GM10266 (cell line): ENCODE measurements around the gene HMGB2.
A peak's percentile ranks its signal among the peaks of the same experiment; 100 is the strongest.

Experiments used
- DNase-seq: peaks from one replicate; pipeline ENCODE4 v3.0.0; 2012; ENCODE audit errors: extremely low spot score
- TF ChIP-seq, protein P1 (sequence below): IDR thresholded peaks from 2 replicates; pipeline ENCODE4 v1.5.1; 2012; ENCODE audit warnings: mild to moderate bottlenecking, low read depth; ENCODE audit not compliant: control insufficient read depth, insufficient read depth; ENCODE audit errors: missing control alignments

The HMGB2 gene

DNA sequence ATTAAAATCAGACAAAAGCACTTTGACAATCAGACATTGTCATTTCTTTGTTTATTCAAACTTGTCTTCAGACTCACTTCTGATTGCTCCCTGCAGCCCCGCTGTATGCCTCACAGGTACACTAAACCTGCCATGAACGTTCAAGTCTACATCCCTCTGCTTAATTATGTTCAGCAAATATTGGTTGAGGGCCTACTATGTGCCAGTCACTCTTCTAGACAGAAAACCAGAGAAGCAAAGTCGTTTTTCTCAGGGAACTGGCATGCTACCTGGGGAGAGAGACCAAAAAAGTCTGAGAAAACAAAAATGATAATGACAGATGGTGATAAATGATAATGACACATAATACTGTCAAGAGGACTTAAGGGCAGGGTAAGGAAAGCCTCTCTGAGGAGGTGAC is 19.4 kb downstream of the HMGB2 start:
- TF ChIP-seq, protein P1, sequence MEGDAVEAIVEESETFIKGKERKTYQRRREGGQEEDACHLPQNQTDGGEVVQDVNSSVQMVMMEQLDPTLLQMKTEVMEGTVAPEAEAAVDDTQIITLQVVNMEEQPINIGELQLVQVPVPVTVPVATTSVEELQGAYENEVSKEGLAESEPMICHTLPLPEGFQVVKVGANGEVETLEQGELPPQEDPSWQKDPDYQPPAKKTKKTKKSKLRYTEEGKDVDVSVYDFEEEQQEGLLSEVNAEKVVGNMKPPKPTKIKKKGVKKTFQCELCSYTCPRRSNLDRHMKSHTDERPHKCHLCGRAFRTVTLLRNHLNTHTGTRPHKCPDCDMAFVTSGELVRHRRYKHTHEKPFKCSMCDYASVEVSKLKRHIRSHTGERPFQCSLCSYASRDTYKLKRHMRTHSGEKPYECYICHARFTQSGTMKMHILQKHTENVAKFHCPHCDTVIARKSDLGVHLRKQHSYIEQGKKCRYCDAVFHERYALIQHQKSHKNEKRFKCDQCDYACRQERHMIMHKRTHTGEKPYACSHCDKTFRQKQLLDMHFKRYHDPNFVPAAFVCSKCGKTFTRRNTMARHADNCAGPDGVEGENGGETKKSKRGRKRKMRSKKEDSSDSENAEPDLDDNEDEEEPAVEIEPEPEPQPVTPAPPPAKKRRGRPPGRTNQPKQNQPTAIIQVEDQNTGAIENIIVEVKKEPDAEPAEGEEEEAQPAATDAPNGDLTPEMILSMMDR: no peak
- DNase-seq: no peak

DNA sequence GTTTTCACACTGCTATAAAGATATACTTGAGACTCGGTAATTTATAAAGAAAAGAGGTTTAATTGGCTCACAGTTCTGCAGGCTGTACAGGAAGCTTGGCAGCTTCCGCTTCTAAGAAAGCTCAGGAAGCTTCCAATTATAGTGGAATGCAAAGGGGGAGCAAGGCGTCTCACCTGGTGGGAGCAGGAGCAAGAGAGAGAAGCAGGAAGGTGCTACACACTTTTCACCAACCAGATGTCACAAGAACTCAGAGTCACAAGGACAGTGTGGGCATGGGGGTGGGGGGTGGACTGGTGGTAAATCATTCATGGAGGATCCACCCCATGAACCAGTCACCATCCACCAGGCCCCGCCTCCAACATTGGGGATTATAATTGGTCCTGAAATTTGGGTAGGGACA is 22.8 kb downstream of the HMGB2 start:
- DNase-seq: no peak
- TF ChIP-seq, protein P1: no peak

GRCh38 chr4:173307778-173308177 is 26.4 kb downstream of the HMGB2 start:
- DNase-seq: no peak
- TF ChIP-seq, protein P1: no peak

DNA sequence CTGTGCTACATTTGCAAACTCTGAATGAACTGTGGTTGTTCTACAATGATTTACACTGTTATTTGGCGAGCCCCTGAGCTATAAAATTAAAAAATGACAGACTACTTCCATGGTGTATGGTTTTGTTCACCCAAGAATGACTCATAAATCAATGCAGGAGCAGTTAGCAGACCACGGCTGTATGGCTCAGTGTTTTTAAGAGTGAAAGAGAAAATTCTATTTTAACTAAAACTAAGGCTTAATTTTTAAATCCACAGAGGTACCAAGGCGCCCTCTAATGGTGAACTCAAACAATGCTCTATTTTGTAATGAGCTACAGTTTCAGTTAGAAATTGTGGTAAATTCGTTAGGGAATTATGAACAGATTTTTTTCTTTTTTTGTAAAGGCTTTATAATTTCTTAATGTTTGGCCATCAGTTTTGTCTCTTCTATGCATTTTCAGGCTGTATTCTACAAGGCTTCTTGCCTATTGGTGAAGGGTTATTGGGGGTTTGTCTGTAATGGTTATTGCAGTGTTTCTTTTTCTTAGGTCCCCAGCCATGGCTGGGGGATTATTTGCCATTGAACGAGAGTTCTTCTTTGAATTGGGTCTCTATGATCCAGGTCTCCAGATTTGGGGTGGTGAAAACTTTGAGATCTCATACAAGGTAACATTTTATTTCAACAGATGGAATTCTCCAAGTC is 32.5 kb downstream of the HMGB2 start:
- TF ChIP-seq, protein P1: peak; percentile 53
- peak; percentile 17 for DNase-seq

DNA sequence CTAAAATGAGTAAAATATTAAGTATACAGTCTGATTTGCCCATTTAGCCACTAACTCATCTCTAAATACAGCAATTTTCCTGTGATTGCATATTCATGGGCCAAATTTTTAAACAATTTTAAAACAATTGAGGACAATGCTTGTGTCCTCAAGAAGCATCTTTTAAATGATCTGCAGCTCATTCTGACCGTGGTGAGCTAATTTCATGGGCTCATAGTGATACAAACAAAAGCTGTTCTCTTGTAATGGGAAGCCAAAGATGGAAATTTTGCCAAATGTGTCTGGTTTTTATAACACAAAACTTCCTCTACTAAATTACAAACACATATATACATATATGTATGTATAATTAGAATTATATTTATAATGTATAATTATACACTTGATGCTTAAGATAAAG is 39.7 kb downstream of the HMGB2 start:
- TF ChIP-seq, protein P1: no peak

GRCh38 chr4:173293663-173294062 is 40.5 kb downstream of the HMGB2 start:
- TF ChIP-seq, protein P1: no peak
- no peak for DNase-seq

More for the DNA sequence above, 39.7 kb downstream of the HMGB2 start:
- DNase-seq: no peak

DNA sequence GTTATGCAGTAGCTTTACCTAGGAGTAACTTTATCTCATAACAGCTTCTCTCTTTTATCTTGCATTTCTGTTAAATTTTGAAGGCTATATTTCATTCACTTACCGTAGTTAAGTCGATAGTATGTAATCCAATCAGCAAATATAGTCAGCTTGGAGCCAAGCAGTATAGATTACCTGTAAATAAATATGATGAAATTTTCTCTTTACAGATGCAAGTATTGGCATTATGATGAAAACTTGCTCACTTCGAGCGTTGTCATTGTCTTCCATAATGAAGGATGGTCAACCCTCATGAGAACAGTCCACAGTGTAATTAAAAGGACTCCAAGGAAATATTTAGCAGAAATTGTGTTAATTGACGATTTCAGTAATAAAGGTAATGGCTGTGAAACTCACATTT is 42.3 kb downstream of the HMGB2 start:
- no peak for DNase-seq
- TF ChIP-seq, protein P1: no peak
